ENCODE results near the gene HOOK2. TPM values are rescaled to one million over a fixed set of nuclear protein-coding genes. Genes with fewer than 3 reads are reported as not detected.

The HOOK2 gene
- total RNA-seq, 1 experiment from 2014 or later: 96.3 TPM

DNA sequence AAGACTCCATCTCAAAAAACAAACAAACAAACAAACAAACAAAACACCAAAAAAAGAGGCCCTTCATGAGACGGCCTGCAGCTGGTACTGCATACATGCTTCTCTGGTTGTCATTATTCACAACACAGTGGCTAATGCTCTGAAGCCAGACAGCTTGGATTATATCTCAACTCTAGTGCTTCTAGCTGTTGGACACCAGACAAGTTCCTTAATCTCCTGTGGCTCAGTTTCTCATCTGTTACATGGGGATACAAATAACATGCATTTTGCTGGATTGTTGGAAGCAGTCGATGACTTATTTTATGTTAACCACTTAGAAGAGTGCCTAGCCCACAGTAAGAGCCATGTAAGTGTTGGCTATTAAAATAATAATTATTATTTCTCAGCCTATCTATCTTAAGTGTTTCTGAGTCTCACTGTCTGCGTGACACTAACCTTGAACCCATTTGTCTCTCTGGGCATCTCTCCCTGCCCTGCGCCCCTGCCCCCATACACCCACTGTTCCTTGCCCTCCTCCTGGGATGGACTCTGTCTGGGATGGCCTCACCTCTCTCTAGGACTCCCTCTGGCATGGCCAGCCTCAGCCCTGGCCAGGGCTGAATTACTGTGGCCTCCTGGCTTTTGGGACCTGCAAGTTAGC lies 12.8 kb upstream of the HOOK2 start:
- Histone ChIP-seq H3K36me3 (ENCODE audit: control insufficient read depth in 1 of 2, insufficient read depth in 2 of 2, low read length in 2 of 2) (no peaks in the 10 kb centered on the region), H3K27me3 (ENCODE audit: insufficient read depth, low read length) (no peaks in the 10 kb centered on the region), H3K4me2 (ENCODE audit: low read length) (peak overlapping the region; percentile 99), H3K27ac (ENCODE audit: low read depth, low read length) (peak overlapping the region; percentile 96), H3K9me3 (ENCODE audit: control insufficient read depth in 1 of 2, insufficient read depth in 1 of 2, low read depth in 1 of 2, low read length in 2 of 2) (no peaks in the 10 kb centered on the region), H3K9me2 (ENCODE audit: insufficient read depth) (no peaks in the 10 kb centered on the region), H3K4me1 (ENCODE audit: control insufficient read depth in 1 of 2, insufficient read depth in 2 of 2, low read length in 2 of 2) (peaks cover 68 to 93% of the 10 kb centered on the region in 2 experiments), H2AFZ (ENCODE audit: low read depth, low read length, poor library complexity, severe bottlenecking) (no peak overlapping the region), H3K79me2 (ENCODE audit: insufficient read depth, low read length) (peaks cover 18% of the 10 kb centered on the region), H3K4me3 (replicated peaks in 1 of 2; ENCODE audit: low read depth in 1 of 2, low read length in 2 of 2) (peak overlapping the region in 1 of 2 experiments; percentile 84; a peak in 2 of 4 replicates), H3K9ac (ENCODE audit: low read length) (peak overlapping the region; percentile 93), H4K20me1 (ENCODE audit: insufficient read depth) (no peaks in the 10 kb centered on the region)
- DNase-seq (ENCODE audit: low read depth, low spot score) (no peak), ATAC-seq (no peak)
- intact Hi-C loops (cut with micrococcal nuclease): no loop called here
- TF ChIP-seq EZH2phosphoT487 (IDR thresholded peaks at IDR 0.05; ENCODE audit: borderline replicate concordance): no peak
- no peak for TF ChIP-seq EZH2 (IDR thresholded peaks at IDR 0.05)
- TF ChIP-seq, protein P1, sequence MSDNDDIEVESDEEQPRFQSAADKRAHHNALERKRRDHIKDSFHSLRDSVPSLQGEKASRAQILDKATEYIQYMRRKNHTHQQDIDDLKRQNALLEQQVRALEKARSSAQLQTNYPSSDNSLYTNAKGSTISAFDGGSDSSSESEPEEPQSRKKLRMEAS (IDR thresholded peaks at IDR 0.05): no peak
- TF ChIP-seq POLR2AphosphoS5 (IDR thresholded peaks at IDR 0.05; ENCODE audit: low read depth, low read length): no peak
- TF ChIP-seq JUND (IDR thresholded peaks at IDR 0.05): no peak
- ChIA-PET POLR2A (interaction anchor here (1.2 to 1.5 kb wide), 2 partner anchors 13 to 863 kb away, joined by 3 read pairs; partner anchors contain the start of gene ZNF700), CTCF (interaction anchor here (1.8 to 7.4 kb wide), 2 partner anchors 12 to 22 kb away, joined by 9 to 88 read pairs; partner anchors contain the start of gene HOOK2), RAD21 (ENCODE audit: low non-redundant PET in 1 of 2, low total read pairs in 2 of 2, uncharacterized antibody in 2 of 2, unreplicated experiment in 2 of 2) (interaction anchor here in 1 of 2 experiments (1.2 kb wide), 1 partner anchor 9 kb away, joined by 4 read pairs; no protein-coding TSS in a partner anchor)
- BruUV-seq (replicated peaks): no TSS peak

DNA sequence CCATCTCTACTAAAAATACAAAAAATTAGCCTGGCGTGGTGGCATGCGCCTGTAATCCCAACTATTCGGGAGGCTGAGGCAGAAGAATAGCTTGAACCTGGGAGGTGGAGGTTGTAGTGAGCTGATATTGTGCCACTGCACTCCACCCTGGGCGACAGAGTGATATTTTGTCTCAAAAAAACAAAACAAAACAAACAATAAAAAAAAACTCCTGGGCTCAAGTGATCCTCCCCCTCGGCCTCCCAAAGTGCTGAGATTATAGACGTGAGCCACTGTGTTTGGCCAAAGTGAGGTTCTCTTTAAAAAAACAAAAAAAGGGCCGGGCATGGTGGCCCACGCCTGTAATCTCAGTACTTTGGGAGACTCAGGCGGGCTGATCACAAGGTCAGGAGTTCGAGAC lies 12.1 kb upstream of the HOOK2 start:
- H4K20me1 ChIP-seq (ENCODE audit: insufficient read depth): no peaks in the 10 kb centered on the region
- TF ChIP-seq POLR2AphosphoS5 (IDR thresholded peaks at IDR 0.05; ENCODE audit: low read depth, low read length) (no peak), ZFX (IDR thresholded peaks at IDR 0.05) (no peak), SRF (IDR thresholded peaks at IDR 0.05; ENCODE audit: low read depth) (no peak), EZH2phosphoT487 (IDR thresholded peaks at IDR 0.05; ENCODE audit: borderline replicate concordance) (no peak), ELF1 (IDR thresholded peaks at IDR 0.05; ENCODE audit: borderline replicate concordance, low read depth) (no peak), EZH2 (IDR thresholded peaks at IDR 0.05) (no peak), JUND (IDR thresholded peaks at IDR 0.05) (no peak)
- TF ChIP-seq, protein P2, sequence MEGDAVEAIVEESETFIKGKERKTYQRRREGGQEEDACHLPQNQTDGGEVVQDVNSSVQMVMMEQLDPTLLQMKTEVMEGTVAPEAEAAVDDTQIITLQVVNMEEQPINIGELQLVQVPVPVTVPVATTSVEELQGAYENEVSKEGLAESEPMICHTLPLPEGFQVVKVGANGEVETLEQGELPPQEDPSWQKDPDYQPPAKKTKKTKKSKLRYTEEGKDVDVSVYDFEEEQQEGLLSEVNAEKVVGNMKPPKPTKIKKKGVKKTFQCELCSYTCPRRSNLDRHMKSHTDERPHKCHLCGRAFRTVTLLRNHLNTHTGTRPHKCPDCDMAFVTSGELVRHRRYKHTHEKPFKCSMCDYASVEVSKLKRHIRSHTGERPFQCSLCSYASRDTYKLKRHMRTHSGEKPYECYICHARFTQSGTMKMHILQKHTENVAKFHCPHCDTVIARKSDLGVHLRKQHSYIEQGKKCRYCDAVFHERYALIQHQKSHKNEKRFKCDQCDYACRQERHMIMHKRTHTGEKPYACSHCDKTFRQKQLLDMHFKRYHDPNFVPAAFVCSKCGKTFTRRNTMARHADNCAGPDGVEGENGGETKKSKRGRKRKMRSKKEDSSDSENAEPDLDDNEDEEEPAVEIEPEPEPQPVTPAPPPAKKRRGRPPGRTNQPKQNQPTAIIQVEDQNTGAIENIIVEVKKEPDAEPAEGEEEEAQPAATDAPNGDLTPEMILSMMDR (IDR thresholded peaks at IDR 0.05 in 2 of 3, conservative IDR thresholded peaks at IDR 0.05 in 1 of 3; ENCODE audit: borderline replicate concordance in 1 of 3, insufficient read depth in 1 of 3, low read depth in 2 of 3, low read length in 2 of 3): no peak
- TF ChIP-seq, protein P3, sequence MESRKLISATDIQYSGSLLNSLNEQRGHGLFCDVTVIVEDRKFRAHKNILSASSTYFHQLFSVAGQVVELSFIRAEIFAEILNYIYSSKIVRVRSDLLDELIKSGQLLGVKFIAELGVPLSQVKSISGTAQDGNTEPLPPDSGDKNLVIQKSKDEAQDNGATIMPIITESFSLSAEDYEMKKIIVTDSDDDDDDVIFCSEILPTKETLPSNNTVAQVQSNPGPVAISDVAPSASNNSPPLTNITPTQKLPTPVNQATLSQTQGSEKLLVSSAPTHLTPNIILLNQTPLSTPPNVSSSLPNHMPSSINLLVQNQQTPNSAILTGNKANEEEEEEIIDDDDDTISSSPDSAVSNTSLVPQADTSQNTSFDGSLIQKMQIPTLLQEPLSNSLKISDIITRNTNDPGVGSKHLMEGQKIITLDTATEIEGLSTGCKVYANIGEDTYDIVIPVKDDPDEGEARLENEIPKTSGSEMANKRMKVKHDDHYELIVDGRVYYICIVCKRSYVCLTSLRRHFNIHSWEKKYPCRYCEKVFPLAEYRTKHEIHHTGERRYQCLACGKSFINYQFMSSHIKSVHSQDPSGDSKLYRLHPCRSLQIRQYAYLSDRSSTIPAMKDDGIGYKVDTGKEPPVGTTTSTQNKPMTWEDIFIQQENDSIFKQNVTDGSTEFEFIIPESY (IDR thresholded peaks at IDR 0.05; ENCODE audit: extremely low read depth, insufficient replicate concordance, low read length): no peak

More for the DNA sequence above, 12.1 kb upstream of the HOOK2 start:
- Histone ChIP-seq H2AFZ (ENCODE audit: low read depth, low read length, poor library complexity, severe bottlenecking) (no peak overlapping the region), H3K4me3 (replicated peaks in 1 of 2; ENCODE audit: low read depth in 1 of 2, low read length in 2 of 2) (no peak overlapping the region), H3K79me2 (ENCODE audit: insufficient read depth, low read length) (peaks cover 11% of the 10 kb centered on the region), H3K27ac (ENCODE audit: low read depth, low read length) (peak overlapping the region; percentile 89), H3K4me2 (ENCODE audit: low read length) (no peak overlapping the region), H3K9me2 (ENCODE audit: insufficient read depth) (no peaks in the 10 kb centered on the region), H3K27me3 (ENCODE audit: insufficient read depth, low read length) (no peaks in the 10 kb centered on the region), H3K36me3 (ENCODE audit: control insufficient read depth in 1 of 2, insufficient read depth in 2 of 2, low read length in 2 of 2) (no peaks in the 10 kb centered on the region), H3K9ac (ENCODE audit: low read length) (no peak overlapping the region), H3K9me3 (ENCODE audit: control insufficient read depth in 1 of 2, insufficient read depth in 1 of 2, low read depth in 1 of 2, low read length in 2 of 2) (no peaks in the 10 kb centered on the region), H3K4me1 (ENCODE audit: control insufficient read depth in 1 of 2, insufficient read depth in 2 of 2, low read length in 2 of 2) (peaks cover 72 to 94% of the 10 kb centered on the region in 2 experiments)
- no TSS peak for BruUV-seq (replicated peaks)
- ATAC-seq (no peak), DNase-seq (ENCODE audit: low read depth, low spot score) (no peak)
- intact Hi-C loops (cut with micrococcal nuclease): no loop called here
- CTCF ChIA-PET: interaction anchor here (1.4 to 7.4 kb wide), 3 partner anchors 9 to 22 kb away, joined by 3 to 88 read pairs (median 9); partner anchors contain the start of gene HOOK2
- RAD21 ChIA-PET (ENCODE audit: low non-redundant PET in 1 of 2, low total read pairs in 2 of 2, uncharacterized antibody in 2 of 2, unreplicated experiment in 2 of 2): no interaction called here
- POLR2A ChIA-PET: interaction anchor here (0.6 to 1.2 kb wide), 3 partner anchors 8 to 1543 kb away, joined by 3 read pairs; no protein-coding TSS in a partner anchor

Measured in HCT116 (cell line).